CMK (cell line): ENCODE results near the gene OR13A1.
"Not testable (repeated sequence)": the region's sequence is repeated elsewhere in the genome, so short reads cannot be mapped to it uniquely, and the experiment has no call there.

Source experiments
- DNase-seq: peaks from one replicate; pipeline ENCODE4 v3.0.0-alpha.2; 2010; ENCODE audit warnings: low read depth

The OR13A1 gene

GRCh38 chr10:45280113-45280760 is 35.2 kb downstream of the OR13A1 start:
- peak; percentile 18 for DNase-seq

DNA sequence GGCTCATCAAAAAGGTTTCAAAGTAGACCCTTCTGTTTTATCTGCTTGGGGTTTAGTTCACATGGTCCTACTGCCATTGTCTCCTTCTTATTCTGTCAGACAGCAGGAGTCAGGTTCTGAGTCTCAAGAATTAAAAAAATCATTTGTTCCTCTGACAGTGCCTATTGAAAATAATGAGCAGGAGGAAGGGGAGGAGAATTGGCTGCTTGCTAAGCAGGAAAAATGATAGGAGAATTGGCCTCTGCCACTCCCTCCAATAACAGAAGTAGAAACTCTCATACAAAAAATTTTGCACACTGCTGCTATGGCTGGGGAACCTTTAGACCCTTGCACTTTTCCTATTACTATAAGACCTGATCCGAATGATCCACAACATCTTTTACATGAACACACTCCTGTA is 35.7 kb downstream of the OR13A1 start:
- no peak for DNase-seq

DNA sequence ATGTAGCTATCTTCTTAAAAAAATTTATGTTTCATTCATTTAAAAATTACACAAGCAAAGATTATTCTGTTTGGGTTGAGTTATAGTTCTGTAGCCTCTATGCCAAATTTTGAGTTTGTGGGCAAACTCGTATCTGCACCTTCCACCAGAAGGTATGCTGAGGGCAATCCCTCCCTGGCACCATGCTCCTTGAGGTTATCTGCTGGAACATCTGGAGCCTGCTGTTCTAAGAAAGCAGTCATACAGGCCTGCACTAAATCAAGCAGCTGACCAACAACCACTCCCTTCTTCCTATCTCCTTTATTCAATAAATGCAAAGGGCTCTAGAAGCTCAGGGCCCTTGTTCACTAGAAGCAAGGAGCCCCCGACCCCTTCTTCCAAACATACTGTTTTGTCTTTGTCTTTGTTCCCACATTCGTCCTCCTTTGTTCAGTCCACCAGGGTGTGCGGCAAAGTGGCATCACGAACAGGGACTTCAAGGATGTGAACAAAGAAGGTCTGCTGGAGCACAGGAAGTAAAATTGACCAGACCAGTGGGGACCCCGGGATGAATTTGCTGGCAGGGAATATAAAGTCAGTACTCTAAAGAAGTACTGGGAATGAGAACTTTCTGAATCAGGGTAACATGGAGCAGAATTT is 36.4 kb downstream of the OR13A1 start:
- DNase-seq: peak; percentile 90

DNA sequence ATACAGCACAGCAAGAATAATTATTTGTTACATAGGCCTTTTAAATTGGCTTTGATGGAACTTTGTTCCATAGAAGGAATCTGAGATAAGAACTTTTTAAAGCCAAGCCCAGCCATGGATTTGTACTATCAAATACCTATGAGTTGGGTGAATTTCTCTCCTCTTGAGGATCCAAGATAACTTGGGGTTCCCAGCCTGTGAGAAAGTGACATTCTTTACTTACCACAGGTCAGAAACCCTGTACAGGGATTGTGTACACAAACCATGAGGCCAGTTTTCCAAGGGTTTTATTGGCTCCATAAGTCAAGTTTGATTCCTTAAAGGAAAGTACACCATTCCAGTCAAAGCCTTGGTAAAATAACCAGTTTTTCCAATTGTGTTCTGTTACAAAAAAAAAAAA is 39.3 kb downstream of the OR13A1 start:
- DNase-seq: not testable (repeated sequence)

DNA sequence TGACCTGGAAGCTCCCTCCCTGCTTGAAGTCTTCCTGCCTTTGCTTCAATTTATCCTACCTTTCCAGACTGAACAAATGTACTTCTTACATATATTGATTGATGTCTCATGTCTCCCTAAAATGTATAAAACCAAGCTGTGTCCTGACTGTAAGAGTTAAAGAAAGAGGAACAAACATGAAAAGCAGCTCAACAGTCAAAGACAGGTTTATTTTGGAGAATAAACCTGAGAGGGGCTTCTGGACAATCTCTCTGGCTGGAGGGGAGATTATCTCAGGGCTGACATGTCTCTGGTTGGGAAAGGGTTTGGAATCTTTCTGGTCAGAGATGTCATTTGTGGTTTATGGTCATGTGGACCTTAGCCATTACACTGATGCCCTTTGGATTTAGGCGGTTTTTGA is 41.0 kb downstream of the OR13A1 start:
- no peak for DNase-seq

DNA sequence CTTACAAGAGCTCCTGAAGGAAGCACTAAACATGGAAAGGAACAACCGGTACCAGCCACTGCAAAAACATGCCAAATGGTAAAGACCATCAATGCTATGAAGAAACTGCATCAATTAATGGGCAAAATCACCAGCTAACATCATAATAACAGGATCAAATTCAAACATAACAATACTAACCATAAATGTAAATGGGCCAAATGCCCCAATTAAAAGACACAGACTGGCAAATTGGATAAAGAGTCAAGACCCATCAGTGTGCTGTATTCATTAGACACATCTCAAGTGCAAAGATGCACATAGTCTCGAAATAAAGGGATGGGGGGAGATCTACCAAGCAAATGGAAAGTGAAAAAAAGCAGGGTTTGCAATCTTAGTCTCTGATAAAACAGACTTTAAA is 47.6 kb downstream of the OR13A1 start:
- DNase-seq: not testable (repeated sequence)

DNA sequence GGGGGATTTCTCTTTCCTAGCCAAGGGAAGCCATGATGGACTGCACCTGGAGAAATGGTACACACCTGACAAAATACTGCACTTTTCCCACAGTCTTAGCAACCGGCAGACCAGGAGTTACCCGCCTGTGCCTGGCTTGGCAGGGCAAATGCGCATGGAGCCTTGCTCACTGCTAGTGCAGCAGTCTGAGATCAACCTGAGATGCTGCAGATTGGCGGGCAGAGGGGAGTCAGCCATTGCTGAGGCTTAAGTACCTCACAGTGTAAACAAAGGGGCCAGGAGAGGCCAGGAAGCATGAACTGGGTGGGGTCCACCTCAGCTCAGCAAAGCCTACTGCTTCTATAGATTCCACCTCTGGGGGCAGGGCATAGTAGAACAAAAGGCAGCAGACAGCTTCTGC is 49.4 kb downstream of the OR13A1 start:
- DNase-seq: no peak

DNA sequence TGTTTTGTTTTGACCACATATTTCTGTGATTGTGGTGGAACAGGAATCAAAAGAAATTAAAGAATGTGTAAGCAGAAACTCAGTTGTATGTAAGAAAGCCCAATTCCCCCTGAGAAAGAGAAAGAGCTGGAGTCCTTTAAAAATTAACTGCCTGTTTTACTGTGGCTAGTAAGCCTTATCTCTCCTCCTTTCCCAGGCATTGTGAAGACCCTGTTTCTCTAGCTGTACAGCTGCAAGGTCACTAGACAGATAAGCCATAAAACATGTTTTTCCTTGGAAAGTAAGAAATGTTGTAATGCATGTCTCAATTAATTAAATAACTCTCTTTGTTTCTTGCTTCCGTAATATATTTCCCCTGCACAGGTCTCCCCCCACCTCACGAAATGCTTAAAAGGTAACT is 53.5 kb downstream of the OR13A1 start:
- no peak for DNase-seq

DNA sequence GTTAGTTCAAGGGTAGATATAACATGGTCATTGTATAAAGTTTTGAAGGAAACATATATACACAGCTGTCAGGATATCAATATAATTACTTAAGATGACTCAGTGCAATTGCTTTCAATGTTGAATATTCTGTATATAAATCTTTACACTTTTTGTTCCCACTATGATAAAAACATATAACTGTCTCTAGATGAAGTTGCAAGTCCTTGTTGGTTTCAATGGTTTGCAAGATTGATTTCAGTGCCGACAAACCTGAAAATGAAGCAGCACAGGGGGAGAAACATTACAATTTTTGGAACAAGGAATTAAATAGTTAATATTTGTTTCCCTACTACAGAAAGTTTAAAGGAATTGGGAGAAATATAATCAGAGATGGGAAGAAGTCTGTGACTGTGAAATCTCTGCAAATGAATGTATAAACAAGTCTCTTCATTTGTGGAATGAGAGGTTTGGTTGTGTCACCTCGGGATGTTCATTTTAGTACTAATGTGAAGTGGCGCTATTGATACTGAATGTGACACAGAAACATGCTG is 54.1 kb downstream of the OR13A1 start:
- DNase-seq: no peak

DNA sequence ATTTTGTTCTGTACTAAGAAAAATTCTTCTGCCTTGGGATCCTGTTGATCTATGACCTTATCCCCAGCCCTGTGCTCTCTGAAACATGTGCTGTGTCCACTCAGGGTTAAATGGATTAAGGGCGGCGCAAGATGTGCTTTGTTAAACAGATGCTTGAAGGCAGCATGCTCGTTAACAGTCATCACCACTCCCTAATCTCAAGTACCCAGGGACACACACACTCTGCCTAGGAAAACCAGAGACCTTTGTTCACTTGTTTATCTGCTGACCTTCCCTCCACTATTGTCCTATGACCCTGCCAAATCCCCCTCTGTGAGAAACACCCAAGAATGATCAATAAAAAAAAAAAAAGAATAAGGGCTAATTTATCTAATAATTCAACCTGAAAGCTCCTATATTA is 54.8 kb downstream of the OR13A1 start:
- not testable (repeated sequence) for DNase-seq

DNA sequence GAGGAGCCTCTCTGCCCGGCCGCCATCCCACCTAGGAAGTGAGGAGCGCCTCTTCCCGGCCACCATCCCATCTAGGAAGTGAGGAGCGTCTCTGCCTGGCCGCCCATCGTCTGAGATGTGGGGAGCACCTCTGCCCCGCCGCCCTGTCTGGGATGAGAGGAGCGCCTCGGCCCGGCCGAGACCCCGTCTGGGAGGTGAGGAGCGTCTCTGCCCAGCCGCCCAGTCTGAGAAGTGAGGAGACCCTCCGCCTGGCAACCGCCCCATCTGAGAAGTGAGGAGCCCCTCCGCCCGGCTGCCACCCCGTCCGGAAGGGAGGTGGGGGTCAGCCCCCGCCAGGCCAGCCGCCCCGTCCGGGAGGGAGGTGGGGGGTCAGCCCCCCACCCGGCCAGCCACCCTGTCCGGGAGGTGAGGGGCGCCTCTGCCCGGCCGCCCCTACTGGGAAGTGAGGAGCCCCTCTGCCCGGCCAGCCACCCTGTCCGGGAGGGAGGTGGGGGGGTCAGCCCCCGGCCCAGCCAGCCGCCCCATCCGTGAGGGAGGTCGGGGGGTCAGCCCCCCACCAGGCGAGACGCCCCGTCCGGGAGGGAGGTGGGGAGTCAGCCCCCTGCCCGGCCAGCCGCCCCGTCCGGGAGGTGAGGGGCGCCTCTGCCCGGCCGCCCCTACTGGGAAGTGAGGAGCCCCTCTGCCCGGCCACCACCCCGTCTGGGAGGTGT is 55.5 kb downstream of the OR13A1 start:
- DNase-seq: not testable (repeated sequence)

DNA sequence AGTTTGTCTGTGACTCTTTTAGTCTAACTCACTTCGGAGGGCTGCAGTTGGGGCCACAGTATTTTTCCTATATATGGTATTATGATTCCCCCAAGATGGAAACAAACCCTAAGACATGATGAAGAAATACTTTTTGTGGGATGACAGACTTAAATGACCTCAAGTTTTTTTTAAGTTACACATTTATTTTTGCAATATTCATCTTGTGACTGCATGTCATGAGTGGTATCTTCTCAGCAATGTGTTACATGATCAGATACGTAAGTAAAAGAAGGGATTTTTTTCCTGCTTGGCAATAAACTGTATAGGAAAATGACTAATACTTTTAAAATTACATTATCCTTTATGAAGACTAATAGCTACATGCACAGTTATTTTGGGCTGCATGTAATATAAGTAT is 57.8 kb downstream of the OR13A1 start:
- no peak for DNase-seq

DNA sequence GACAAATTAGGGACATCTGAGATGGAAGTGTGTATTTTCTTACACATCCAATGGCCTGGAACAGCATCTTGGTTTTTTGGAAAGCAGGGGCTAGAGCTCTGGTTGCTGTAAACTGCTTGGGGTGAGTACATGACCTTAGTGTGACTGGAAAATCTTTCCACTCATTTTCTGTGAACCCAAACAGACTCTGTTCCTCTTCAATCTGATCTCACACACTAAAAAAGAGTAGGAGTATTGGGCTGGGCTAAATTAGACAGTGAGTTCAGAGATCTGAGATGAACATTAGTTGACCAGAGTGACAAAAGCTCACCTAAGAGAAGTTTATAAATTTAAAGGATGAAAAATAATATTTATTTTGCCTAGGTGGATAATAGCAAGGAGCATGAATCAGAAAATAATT is 59.2 kb downstream of the OR13A1 start:
- no peak for DNase-seq

- DNase-seq: no peak
These were observed 59.7 kb downstream of the OR13A1 start for GRCh38 chr10:45255706-45256105.

GRCh38 chr10:45254892-45255291 is 60.5 kb downstream of the OR13A1 start:
- DNase-seq: no peak

GRCh38 chr10:45253183-45253914 is 62.1 kb downstream of the OR13A1 start:
- no peak for DNase-seq
